Measurements from ENCODE around the gene ABCA13. TPM values are rescaled to one million over a fixed set of nuclear protein-coding genes. Genes with fewer than 3 reads are reported as not detected.
"Not testable (repeated sequence)": the region's sequence is repeated elsewhere in the genome, so short reads cannot be mapped to it uniquely, and the experiment has no call there.

Gene ABCA13
- total RNA-seq, 4 donors from 2014 or later: under 0.01 to 0.96 (median 0.35) TPM

GRCh38 chr7:48183965-48184364 lies 12.7 kb downstream of the ABCA13 start:
- Histone ChIP-seq H3K4me1 (no peaks in the 10 kb centered on the region), H3K36me3 (no peaks in the 10 kb centered on the region), H3K27me3 (no peaks in the 10 kb centered on the region), H3K9me3 (no peaks in the 10 kb centered on the region), H3K27ac (no peak overlapping the region), H3K4me3 (no peak overlapping the region)
- in situ Hi-C loops (cut with MboI; ENCODE audit: low pct_ligation_motif_present in 1 of 4, low pct_unique_long_range_greater_than_20kb in 1 of 4, low sequenced_read_pairs in 3 of 4): no loop called here
- intact Hi-C loops (cut with DNase I; ENCODE audit: low total_unique reads): no loop called here
- WGBS, 2 donors (ENCODE audit: low coverage in 1 of 2): 25 to 50% methylated on average over 1 of the region's 1 CpG
- no peak for DNase-seq
- TF ChIP-seq, protein P1, sequence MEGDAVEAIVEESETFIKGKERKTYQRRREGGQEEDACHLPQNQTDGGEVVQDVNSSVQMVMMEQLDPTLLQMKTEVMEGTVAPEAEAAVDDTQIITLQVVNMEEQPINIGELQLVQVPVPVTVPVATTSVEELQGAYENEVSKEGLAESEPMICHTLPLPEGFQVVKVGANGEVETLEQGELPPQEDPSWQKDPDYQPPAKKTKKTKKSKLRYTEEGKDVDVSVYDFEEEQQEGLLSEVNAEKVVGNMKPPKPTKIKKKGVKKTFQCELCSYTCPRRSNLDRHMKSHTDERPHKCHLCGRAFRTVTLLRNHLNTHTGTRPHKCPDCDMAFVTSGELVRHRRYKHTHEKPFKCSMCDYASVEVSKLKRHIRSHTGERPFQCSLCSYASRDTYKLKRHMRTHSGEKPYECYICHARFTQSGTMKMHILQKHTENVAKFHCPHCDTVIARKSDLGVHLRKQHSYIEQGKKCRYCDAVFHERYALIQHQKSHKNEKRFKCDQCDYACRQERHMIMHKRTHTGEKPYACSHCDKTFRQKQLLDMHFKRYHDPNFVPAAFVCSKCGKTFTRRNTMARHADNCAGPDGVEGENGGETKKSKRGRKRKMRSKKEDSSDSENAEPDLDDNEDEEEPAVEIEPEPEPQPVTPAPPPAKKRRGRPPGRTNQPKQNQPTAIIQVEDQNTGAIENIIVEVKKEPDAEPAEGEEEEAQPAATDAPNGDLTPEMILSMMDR (IDR thresholded peaks at IDR 0.05): no peak
- TF ChIP-seq POLR2AphosphoS5 (IDR thresholded peaks at IDR 0.05) (no peak), EP300 (IDR thresholded peaks at IDR 0.05; ENCODE audit: low read depth) (no peak), POLR2A (IDR thresholded peaks at IDR 0.05) (no peak)

GRCh38 chr7:48188776-48189520 lies 17.7 kb downstream of the ABCA13 start:
- WGBS, 2 donors (ENCODE audit: low coverage in 1 of 2): 82 to 84% methylated on average over 6 to 12 of the region's 12 CpGs
- TF ChIP-seq POLR2AphosphoS5 (IDR thresholded peaks at IDR 0.05) (no peak), POLR2A (IDR thresholded peaks at IDR 0.05) (no peak), EP300 (IDR thresholded peaks at IDR 0.05; ENCODE audit: low read depth) (no peak)
- TF ChIP-seq, protein P1 (IDR thresholded peaks at IDR 0.05): no peak
- Histone ChIP-seq H3K9me3 (no peaks in the 10 kb centered on the region), H3K4me1 (no peaks in the 10 kb centered on the region), H3K36me3 (no peaks in the 10 kb centered on the region), H3K27ac (no peak overlapping the region), H3K4me3 (no peak overlapping the region), H3K27me3 (no peaks in the 10 kb centered on the region)
- intact Hi-C loops (cut with DNase I; ENCODE audit: low total_unique reads) (no loop called here), in situ Hi-C loops (cut with MboI; ENCODE audit: low pct_ligation_motif_present in 1 of 4, low pct_unique_long_range_greater_than_20kb in 1 of 4, low sequenced_read_pairs in 3 of 4) (no loop called here)
- no peak for DNase-seq

- in situ Hi-C loops (cut with MboI; ENCODE audit: low pct_ligation_motif_present in 1 of 4, low pct_unique_long_range_greater_than_20kb in 1 of 4, low sequenced_read_pairs in 3 of 4): no loop called here
These were observed 21.7 kb downstream of the ABCA13 start for GRCh38 chr7:48192996-48193395.

DNA sequence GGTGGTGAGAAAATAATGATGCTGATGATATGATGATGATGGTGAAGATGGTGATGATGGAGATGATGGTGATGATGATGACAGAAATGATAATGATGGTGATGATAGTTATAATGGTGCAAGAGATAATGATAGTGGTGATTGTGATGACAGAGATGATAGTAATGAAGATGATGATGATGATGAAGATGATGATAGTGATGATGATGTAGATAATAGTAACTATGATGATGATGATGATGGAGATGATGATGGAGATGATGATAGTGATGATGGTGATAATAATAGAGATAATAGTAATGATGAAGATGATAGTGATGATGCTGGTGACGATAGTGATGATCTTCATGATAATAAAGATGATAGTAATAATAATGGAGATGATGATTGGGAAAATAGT lies 22.2 kb downstream of the ABCA13 start:
- no peaks in the 10 kb centered on the region for H3K36me3 ChIP-seq
- no peak overlapping the region for H3K4me3 ChIP-seq
- in situ Hi-C loops (cut with MboI; ENCODE audit: low pct_ligation_motif_present in 1 of 4, low pct_unique_long_range_greater_than_20kb in 1 of 4, low sequenced_read_pairs in 3 of 4) (no loop called here), intact Hi-C loops (cut with DNase I; ENCODE audit: low total_unique reads) (no loop called here)
- no peaks in the 10 kb centered on the region for H3K27me3 ChIP-seq
- no peaks in the 10 kb centered on the region for H3K9me3 ChIP-seq
- no peaks in the 10 kb centered on the region for H3K4me1 ChIP-seq
- 0% methylated on average over 1 of the region's 1 CpG for WGBS, 2 donors (ENCODE audit: low coverage in 1 of 2)
- TF ChIP-seq POLR2A (IDR thresholded peaks at IDR 0.05) (no peak), POLR2AphosphoS5 (IDR thresholded peaks at IDR 0.05) (no peak), EP300 (IDR thresholded peaks at IDR 0.05; ENCODE audit: low read depth) (no peak)
- TF ChIP-seq, protein P1 (IDR thresholded peaks at IDR 0.05): no peak
- no peak overlapping the region for H3K27ac ChIP-seq
- no peak for DNase-seq

More at GRCh38 chr7:48192996-48193395, 21.7 kb downstream of the ABCA13 start:
- TF ChIP-seq POLR2AphosphoS5 (IDR thresholded peaks at IDR 0.05): no peak
- no peak for TF ChIP-seq EP300 (IDR thresholded peaks at IDR 0.05; ENCODE audit: low read depth)
- no peak for TF ChIP-seq POLR2A (IDR thresholded peaks at IDR 0.05)
- TF ChIP-seq, protein P1 (IDR thresholded peaks at IDR 0.05): no peak
- Histone ChIP-seq H3K4me3 (no peak overlapping the region), H3K9me3 (no peaks in the 10 kb centered on the region), H3K36me3 (no peaks in the 10 kb centered on the region), H3K27me3 (no peaks in the 10 kb centered on the region), H3K27ac (no peak overlapping the region), H3K4me1 (no peaks in the 10 kb centered on the region)
- no peak for DNase-seq
- WGBS, 2 donors (ENCODE audit: low coverage in 1 of 2): 44 to 68% methylated on average over 1 of the region's 1 CpG
- intact Hi-C loops (cut with DNase I; ENCODE audit: low total_unique reads): no loop called here

GRCh38 chr7:48200946-48201589 lies 29.8 kb downstream of the ABCA13 start:
- H3K27me3 ChIP-seq; H3K9me3 ChIP-seq; H3K4me3 ChIP-seq; intact Hi-C loops (cut with DNase I; ENCODE audit: low total_unique reads); DNase-seq; H3K4me1 ChIP-seq; H3K27ac ChIP-seq; H3K36me3 ChIP-seq; in situ Hi-C loops (cut with MboI; ENCODE audit: low pct_ligation_motif_present in 1 of 4, low pct_unique_long_range_greater_than_20kb in 1 of 4, low sequenced_read_pairs in 3 of 4): not testable (repeated sequence)
- WGBS, 2 donors (ENCODE audit: low coverage in 1 of 2): 46 to 56% methylated on average over 8 to 19 of the region's 19 CpGs

- H3K27me3 ChIP-seq; H3K27ac ChIP-seq; intact Hi-C loops (cut with DNase I; ENCODE audit: low total_unique reads); H3K4me1 ChIP-seq; H3K36me3 ChIP-seq; H3K4me3 ChIP-seq; H3K9me3 ChIP-seq; DNase-seq; in situ Hi-C loops (cut with MboI; ENCODE audit: low pct_ligation_motif_present in 1 of 4, low pct_unique_long_range_greater_than_20kb in 1 of 4, low sequenced_read_pairs in 3 of 4): not testable (repeated sequence)
- 100% methylated on average over 1 to 3 of the region's 41 CpGs for WGBS, 2 donors (ENCODE audit: low coverage in 1 of 2)
These were observed 31.7 kb downstream of the ABCA13 start for GRCh38 chr7:48202916-48203315.
